OCI-LY7 (cell line): Measurements from ENCODE around the gene HOXC9. TPM values are rescaled to one million over a fixed set of nuclear protein-coding genes. Genes with fewer than 3 reads are reported as not detected.

ENCODE experiments used
- BruUV-seq: library from RNA; stranded (reverse); fragments of 400-500 nt; replicated peaks from 2 replicates; lab custom pipeline; 2021; lab: Mats Ljungman, UMichigan
- CTCF ChIA-PET: fragments of 300-600 bp; sonication (Branson Sonifier 250); formaldehyde crosslinking; loops from one replicate; lab custom pipeline; 2022; ENCODE audit warnings: antibody characterized with exemption; ENCODE audit not compliant: unreplicated experiment; lab: Charles Lee
- POLR2A ChIA-PET: fragments of 300-600 bp; sonication (Branson Sonifier 250); formaldehyde crosslinking; loops from one replicate; lab custom pipeline; 2022; ENCODE audit warnings: antibody characterized with exemption; lab: Charles Lee
- DNase-seq: peaks from one replicate; pipeline ENCODE4 v3.0.0-alpha.2; 2015; ENCODE audit warnings: low spot score
- H2AFZ ChIP-seq: fragments of 200-600 bp; sonication (generic), shearing (Covaris generic); 2 replicates; pipeline ENCODE4 v1.6.1; 2014; ENCODE audit warnings: mild to moderate bottlenecking, antibody characterized with exemption, low read length, moderate library complexity
- H3K27ac ChIP-seq: fragments of 200-600 bp; sonication (generic); 2 replicates; pipeline ENCODE4 v1.5.1; 2014; ENCODE audit warnings: mixed run types, low read depth, mild to moderate bottlenecking, moderate library complexity, low read length, inconsistent platforms; ENCODE audit not compliant: poor library complexity, severe bottlenecking
- H3K36me3 ChIP-seq: fragments of 200-600 bp; sonication (generic); 2 replicates; pipeline ENCODE4 v1.6.1; 2014; ENCODE audit warnings: mild to moderate bottlenecking, antibody characterized with exemption, low read length, moderate library complexity, mixed read lengths; ENCODE audit not compliant: insufficient read depth
- H3K4me1 ChIP-seq: fragments of 200-600 bp; sonication (generic); 2 replicates; pipeline ENCODE4 v1.5.1; 2014; ENCODE audit warnings: mild to moderate bottlenecking, low read length; ENCODE audit not compliant: insufficient read depth, poor library complexity, severe bottlenecking
- H3K4me2 ChIP-seq: fragments of 200-600 bp; sonication (generic); 2 replicates; pipeline ENCODE4 v1.6.1; 2014; ENCODE audit warnings: mild to moderate bottlenecking, low read length
- H3K4me3 ChIP-seq: fragments of 200-600 bp; sonication (generic); 2 replicates; pipeline ENCODE4 v1.5.1; 2014; ENCODE audit warnings: mild to moderate bottlenecking, low read depth, low read length; ENCODE audit not compliant: poor library complexity, severe bottlenecking
- H3K79me2 ChIP-seq: fragments of 200-600 bp; sonication (generic); 2 replicates; pipeline ENCODE4 v1.6.1; 2016; ENCODE audit warnings: low read depth, mild to moderate bottlenecking, low read length, moderate library complexity, mixed read lengths; ENCODE audit not compliant: insufficient read depth
- H3K9me2 ChIP-seq: fragments of 200-600 bp; sonication (generic); 2 replicates; pipeline ENCODE4 v1.6.1; 2016; ENCODE audit warnings: mild to moderate bottlenecking, low read length, mixed read lengths; ENCODE audit not compliant: insufficient read depth
- H3K9me3 ChIP-seq: fragments of 200-600 bp; sonication (generic); 2 replicates; pipeline ENCODE4 v1.6.1; 2014; ENCODE audit warnings: mild to moderate bottlenecking, mixed run types, low read length, mixed read lengths
- H4K20me1 ChIP-seq: fragments of 200-600 bp; sonication (generic); 2 replicates; pipeline ENCODE4 v1.6.1; 2014; ENCODE audit warnings: mild to moderate bottlenecking, antibody characterized with exemption, low read length, moderate library complexity, mixed read lengths; ENCODE audit not compliant: insufficient read depth
- CTCF ChIP-seq: fragments of 200-600 bp; sonication (generic); conservative IDR thresholded peaks from 2 replicates; pipeline ENCODE4 v1.5.1; 2014; ENCODE audit warnings: mild to moderate bottlenecking, antibody characterized with exemption, low read length, moderate library complexity, mixed read lengths
- EZH2phosphoT487 ChIP-seq: fragments of 200-600 bp; sonication (generic); IDR thresholded peaks from 2 replicates; pipeline ENCODE4 v1.6.1; 2018; ENCODE audit warnings: low read depth, borderline replicate concordance, mild to moderate bottlenecking, mixed run types, antibody characterized with exemption, low read length, moderate library complexity, mixed read lengths
- intact Hi-C: fragments of 100-400 bp; cut with micrococcal nuclease; formaldehyde crosslinking; loops from one replicate; pipeline ENCODE4 v1.10.0; 2022; ENCODE audit not compliant: unreplicated experiment
- total RNA-seq, 2 experiments: library from RNA; depleted of rRNA in 1 of 2; stranded (reverse); fragments of >200 nt in 1 of 2; shearing (Covaris generic) in 1 of 2; gene quantifications; 2 replicates each; pipeline ENCODE4 v1.2.3, GENCODE V29; 2014 to 2022

Gene HOXC9
- total RNA-seq, 2 experiments from 2014 or later = 0.42 TPM; not detected in 1

DNA sequence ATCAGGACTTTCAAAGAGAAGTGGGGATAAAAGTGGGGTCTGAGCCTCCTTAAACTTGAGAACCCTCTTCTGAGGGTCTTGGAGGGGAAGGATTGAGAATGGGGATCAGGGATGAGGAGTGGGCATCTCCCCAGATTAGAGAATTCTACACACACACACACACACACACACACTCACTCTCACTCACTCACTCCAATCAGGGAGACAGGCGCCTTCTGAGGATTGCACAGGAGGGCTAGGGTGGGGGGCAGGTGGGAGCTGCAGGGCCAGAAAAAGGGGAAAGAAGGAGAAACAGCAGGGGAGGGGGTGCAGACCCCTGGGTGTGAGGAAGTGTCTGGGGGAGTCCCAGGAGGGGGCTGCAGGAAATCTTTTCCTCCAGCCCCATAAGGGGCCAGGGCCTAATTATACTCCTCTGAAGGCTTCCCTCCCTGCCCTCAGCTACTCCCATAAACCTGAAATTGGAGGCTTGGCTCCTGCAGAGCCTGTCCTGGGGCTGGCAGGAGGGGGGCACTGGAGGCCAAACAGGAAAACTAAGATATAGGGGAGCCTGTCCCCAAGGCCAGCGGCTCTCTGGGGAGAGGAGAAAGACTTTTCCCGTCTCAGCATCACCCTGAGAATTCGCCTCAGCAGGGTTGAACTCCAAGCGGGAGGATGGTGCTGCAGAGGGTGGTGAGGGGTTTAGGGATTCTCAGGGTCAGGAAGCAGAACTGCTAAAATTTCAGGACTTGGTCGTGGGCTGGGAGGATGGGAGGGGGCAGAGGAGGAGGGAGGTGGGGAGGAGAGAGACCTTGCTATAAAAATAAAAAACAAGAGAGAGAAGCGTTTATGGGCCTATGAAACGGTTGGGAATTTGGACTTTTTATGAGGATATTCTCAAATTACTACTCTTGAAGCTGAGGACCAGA lies 1.6 kb downstream of the HOXC9 start:
- no peak for DNase-seq
- Histone ChIP-seq H3K79me2 (no peaks in the 10 kb centered on the region), H3K9me2 (no peaks in the 10 kb centered on the region), H3K27ac (no peak overlapping the region), H3K36me3 (no peaks in the 10 kb centered on the region), H3K4me3 (no peak overlapping the region), H4K20me1 (no peaks in the 10 kb centered on the region; the same call in 1 of the 2 replicates), H3K4me1 (peaks cover 18% of the 10 kb centered on the region), H3K9me3 (no peaks in the 10 kb centered on the region), H3K4me2 (no peak overlapping the region), H2AFZ (no peak overlapping the region)
- POLR2A ChIA-PET = no interaction called here
- BruUV-seq = no TSS peak
- intact Hi-C loops = no loop called here
- no peak for TF ChIP-seq EZH2phosphoT487
- no peak for TF ChIP-seq CTCF
- CTCF ChIA-PET = no interaction called here

DNA sequence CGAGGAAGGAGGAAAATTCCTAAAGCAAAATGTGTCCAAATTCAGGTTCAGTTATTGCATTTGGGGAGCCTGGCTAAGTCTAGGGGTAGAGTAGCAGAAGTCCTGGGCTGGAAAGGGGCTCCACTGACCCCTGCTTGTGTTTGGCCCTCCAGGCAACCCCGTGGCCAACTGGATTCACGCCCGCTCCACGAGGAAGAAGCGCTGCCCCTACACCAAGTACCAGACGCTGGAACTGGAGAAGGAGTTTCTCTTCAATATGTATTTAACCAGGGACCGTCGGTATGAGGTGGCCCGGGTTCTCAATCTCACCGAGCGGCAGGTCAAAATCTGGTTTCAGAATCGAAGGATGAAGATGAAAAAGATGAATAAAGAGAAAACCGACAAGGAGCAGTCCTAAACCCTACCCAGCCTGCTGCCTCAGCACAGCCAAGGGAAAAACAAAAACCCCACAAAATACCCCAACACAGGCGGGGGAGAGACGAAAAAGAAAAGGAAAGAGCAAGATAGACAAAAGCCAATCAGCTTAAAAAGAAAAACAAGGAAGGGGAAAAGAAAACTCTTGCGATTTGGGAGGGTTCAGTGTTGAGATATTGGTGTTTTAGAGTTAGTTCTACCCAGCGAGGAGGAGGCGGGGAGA lies 2.4 kb downstream of the HOXC9 start:
- H3K4me1 ChIP-seq = peaks cover 25% of the 10 kb centered on the region
- TF ChIP-seq EZH2phosphoT487 (no peak), CTCF (no peak)
- no peak overlapping the region for H2AFZ ChIP-seq
- no peaks in the 10 kb centered on the region for H3K9me2 ChIP-seq
- BruUV-seq = no TSS peak
- no peak overlapping the region for H3K27ac ChIP-seq
- H3K79me2 ChIP-seq = no peaks in the 10 kb centered on the region
- H3K9me3 ChIP-seq = no peaks in the 10 kb centered on the region
- H4K20me1 ChIP-seq = no peaks in the 10 kb centered on the region; the same call in 1 of the 2 replicates
- no peak for DNase-seq
- no peak overlapping the region for H3K4me2 ChIP-seq
- POLR2A ChIA-PET = no interaction called here
- H3K36me3 ChIP-seq = no peaks in the 10 kb centered on the region
- H3K4me3 ChIP-seq = no peak overlapping the region
- CTCF ChIA-PET = no interaction called here
- intact Hi-C loops = no loop called here
